ENCODE results near the gene RP9.
A peak's percentile ranks its signal among the peaks of the same experiment; 100 is the strongest.

The RP9 gene

GRCh38 chr7:33061282-33061937 lies 47.8 kb downstream of the RP9 start:
- peak overlapping the region; percentile 69; the same call in 1 of the 2 replicates for H2AFZ ChIP-seq (ENCODE audit: low read depth, low read length)
- ATAC-seq (ENCODE audit: insufficient read depth, low read depth), result no peak
- H4K20me1 ChIP-seq (ENCODE audit: insufficient read depth, low read length), result peaks cover 41% of the 10 kb centered on the region
- H3K4me2 ChIP-seq (ENCODE audit: insufficient read depth, low read length), result peak overlapping the region; percentile 67
- peaks cover 63% of the 10 kb centered on the region for H3K79me2 ChIP-seq (ENCODE audit: insufficient read depth, low read length)
- H3K27ac ChIP-seq (ENCODE audit: low read length), result peak overlapping the region; percentile 90
- H3K36me3 ChIP-seq (ENCODE audit: insufficient read depth, low read length), result peaks cover 12% of the 10 kb centered on the region
- H3K27me3 ChIP-seq (ENCODE audit: insufficient read depth, low read length, poor library complexity), result no peaks in the 10 kb centered on the region
- H3K9me3 ChIP-seq (ENCODE audit: insufficient read depth, low read length, severe bottlenecking), result peaks cover 4% of the 10 kb centered on the region
- H3K9ac ChIP-seq (ENCODE audit: low read depth, low read length), result peak overlapping the region; percentile 91
- H3K4me1 ChIP-seq (ENCODE audit: insufficient read depth, low read length), result peaks cover 42% of the 10 kb centered on the region
- peak overlapping the region; percentile 69 to 95 for H3K4me3 ChIP-seq (ENCODE audit: low read depth in 1 of 2, low read length in 2 of 2)
- DNase-seq, result no peak
- no peak for TF ChIP-seq CTCF (IDR thresholded peaks at IDR 0.05; ENCODE audit: borderline replicate concordance, extremely low read depth, low read length, poor library complexity, severe bottlenecking)
- TF ChIP-seq EZH2 (IDR thresholded peaks at IDR 0.05; ENCODE audit: borderline replicate concordance, low read depth, low read length, severe bottlenecking), result no peak

GRCh38 chr7:33059635-33060034 lies 49.6 kb downstream of the RP9 start:
- no peak for TF ChIP-seq EZH2 (IDR thresholded peaks at IDR 0.05; ENCODE audit: borderline replicate concordance, low read depth, low read length, severe bottlenecking)
- TF ChIP-seq CTCF (IDR thresholded peaks at IDR 0.05; ENCODE audit: borderline replicate concordance, extremely low read depth, low read length, poor library complexity, severe bottlenecking), result no peak
- peaks cover 56% of the 10 kb centered on the region for H3K4me1 ChIP-seq (ENCODE audit: insufficient read depth, low read length)
- ATAC-seq (ENCODE audit: insufficient read depth, low read depth) (no peak), DNase-seq (no peak)
- no peaks in the 10 kb centered on the region for H3K9me3 ChIP-seq (ENCODE audit: insufficient read depth, low read length, severe bottlenecking)
- H3K27ac ChIP-seq (ENCODE audit: low read length), result no peak overlapping the region
- no peak overlapping the region for H2AFZ ChIP-seq (ENCODE audit: low read depth, low read length)
- H3K9ac ChIP-seq (ENCODE audit: low read depth, low read length), result no peak overlapping the region
- peak overlapping the region in 1 of 2 experiments; percentile 69; a peak in 1 of 4 replicates for H3K4me3 ChIP-seq (ENCODE audit: low read depth in 1 of 2, low read length in 2 of 2)
- H4K20me1 ChIP-seq (ENCODE audit: insufficient read depth, low read length), result peaks cover 55% of the 10 kb centered on the region
- H3K36me3 ChIP-seq (ENCODE audit: insufficient read depth, low read length), result peaks cover 12% of the 10 kb centered on the region
- H3K79me2 ChIP-seq (ENCODE audit: insufficient read depth, low read length), result peaks cover 81% of the 10 kb centered on the region
- H3K4me2 ChIP-seq (ENCODE audit: insufficient read depth, low read length), result peak overlapping the region; percentile 67
- no peaks in the 10 kb centered on the region for H3K27me3 ChIP-seq (ENCODE audit: insufficient read depth, low read length, poor library complexity)

- no peak overlapping the region for H3K4me3 ChIP-seq (ENCODE audit: low read depth in 1 of 2, low read length in 2 of 2)
- H3K4me2 ChIP-seq (ENCODE audit: insufficient read depth, low read length), result 0 out of 2 replicates have a peak overlapping the region, but pooled peaks have one; percentile 12
- H3K4me1 ChIP-seq (ENCODE audit: insufficient read depth, low read length), result peaks cover 44% of the 10 kb centered on the region
- DNase-seq (no peak), ATAC-seq (ENCODE audit: insufficient read depth, low read depth) (no peak)
- no peak overlapping the region for H2AFZ ChIP-seq (ENCODE audit: low read depth, low read length)
- no peaks in the 10 kb centered on the region for H3K27me3 ChIP-seq (ENCODE audit: insufficient read depth, low read length, poor library complexity)
- no peaks in the 10 kb centered on the region for H3K9me3 ChIP-seq (ENCODE audit: insufficient read depth, low read length, severe bottlenecking)
- no peak overlapping the region for H3K27ac ChIP-seq (ENCODE audit: low read length)
- H3K9ac ChIP-seq (ENCODE audit: low read depth, low read length), result no peak overlapping the region
- peaks cover 100% of the 10 kb centered on the region for H3K79me2 ChIP-seq (ENCODE audit: insufficient read depth, low read length)
- peaks cover 12% of the 10 kb centered on the region for H3K36me3 ChIP-seq (ENCODE audit: insufficient read depth, low read length)
- peaks cover 76% of the 10 kb centered on the region for H4K20me1 ChIP-seq (ENCODE audit: insufficient read depth, low read length)
- TF ChIP-seq EZH2 (IDR thresholded peaks at IDR 0.05; ENCODE audit: borderline replicate concordance, low read depth, low read length, severe bottlenecking) (no peak), CTCF (IDR thresholded peaks at IDR 0.05; ENCODE audit: borderline replicate concordance, extremely low read depth, low read length, poor library complexity, severe bottlenecking) (no peak)
Measured at GRCh38 chr7:33055158-33055557, 54.0 kb downstream of the RP9 start.
